Adrenal gland (tissue), 12 donors: Measurements from ENCODE around the gene SGO2. TPM values are rescaled to one million over a fixed set of nuclear protein-coding genes. Genes with fewer than 3 reads are reported as not detected.

Source experiments
- DNase-seq, 7 donors: peaks; one replicate each; pipeline ENCODE4 v3.0.0-alpha.2; 2019 to 2020
- H3K27ac ChIP-seq, 5 donors: fragments of 200-600 bp; sonication (generic) in 4 of 5; 1 replicate in 3 of 5; 2 replicates in 2 of 5; pipeline versions ENCODE4 v1.5.1 to v1.8.0; 2016 to 2020; ENCODE audit warnings: mild to moderate bottlenecking in 1 of 5
- H3K27me3 ChIP-seq: fragments of 200-600 bp; 2 replicates; pipeline ENCODE4 v1.8.0; 2021
- H3K36me3 ChIP-seq, 2 donors: fragments of 200-600 bp; replicated peaks in 1 of 2; 1 replicate in 1 of 2; 2 replicates in 1 of 2; pipeline versions ENCODE4 v1.5.1 to v1.8.0; 2018 to 2022
- H3K4me1 ChIP-seq, 2 donors: fragments of 200-600 bp; replicated peaks in 1 of 2; 1 replicate in 1 of 2; 2 replicates in 1 of 2; pipeline versions ENCODE4 v1.5.1 to v1.8.0; 2018 to 2021
- H3K4me3 ChIP-seq, 4 donors: fragments of 200-600 bp; sonication (generic) in 3 of 4; one replicate each; pipeline ENCODE4 v1.5.1; 2016 to 2018
- H3K9me3 ChIP-seq, 3 donors: fragments of 200-600 bp; sonication (generic) in 1 of 3; replicated peaks in 1 of 3; 1 replicate in 2 of 3; 2 replicates in 1 of 3; pipeline versions ENCODE4 v1.5.1 to v1.8.0; 2016 to 2021
- POLR2A ChIP-seq, 2 donors: fragments of 450-650 bp; IDR thresholded peaks; one replicate each; pipeline ENCODE4 v1.6.1; 2017; ENCODE audit warnings: antibody characterized with exemption in 2 of 2, mild to moderate bottlenecking in 2 of 2, moderate library complexity in 1 of 2
- WGBS, 4 donors: extraction: QIAGEN DNeasy Blood & Tissue Kit in 2 of 4; methylation state at CpG; one replicate each; pipeline versions ENCODE4 v1.1.5 to v1.1.7; 2013 to 2017; 5-methylcytosine and 5-hydroxymethylcytosine counted together
- intact Hi-C, 2 donors: fragments of 100-400 bp; cut with DNase I; formaldehyde crosslinking; loops; one replicate each; pipeline versions ENCODE4 v1.14.1 to v1.15.0; 2022 to 2023
- polyA plus RNA-seq, 3 donors: library from polyadenylated mRNA; stranded (reverse); fragments of 200-250 nt in 2 of 3; fragments of 350-450 nt in 1 of 3; fragmentation: Illumina TruSeq in 1 of 3; extraction: RNeasy Lipid Tissue Mini Kit (QIAGEN cat#74804) in 1 of 3; gene quantifications; one replicate each; pipeline ENCODE4 v1.2.3, GENCODE V29; 2013 to 2014
- total RNA-seq, 9 donors: library from RNA; depleted of rRNA in 4 of 9; stranded (reverse); fragments of >200 nt in 4 of 9; fragments of 120-200 nt in 1 of 9; fragmentation: NEBNext Ultra II Directional in 1 of 9; extraction: Animal tissue kit (Norgen Biotek cat#: 25700) in 1 of 9; gene quantifications; one replicate each; pipeline versions ENCODE4 v1.1.0 to v1.2.4, GENCODE V29; 2013 to 2023
- TF ChIP-seq, protein P1 (sequence below), 6 experiments: fragments of 450-650 bp in 4 of 6; fragments of 200-600 bp in 2 of 6; sonication (generic) in 1 of 6; IDR thresholded peaks; 1 replicate in 5 of 6; 2 replicates in 1 of 6; pipeline versions ENCODE4 v1.5.1 to v1.8.0; 2016 to 2021; ENCODE audit warnings: antibody characterized with exemption in 6 of 6, mild to moderate bottlenecking in 2 of 6, moderate library complexity in 1 of 6
- donor health status: healthy with polysubstance abuse.
- donor health status: Bipolar disorder and iron deficiency.
- donor health status: DM: yes; HTN: yes; CAD: no.
- donor health status: DM: no; HTN: no; CAD: no.
- donor health status: DM: no; HTN: no; CAD: no.
- donor health status: DM: yes; HTN: yes; CAD: no.

The SGO2 gene
- total and polyA plus RNA-seq, 12 donors: 0.27 to 7.1 (median 1.7) TPM

DNA sequence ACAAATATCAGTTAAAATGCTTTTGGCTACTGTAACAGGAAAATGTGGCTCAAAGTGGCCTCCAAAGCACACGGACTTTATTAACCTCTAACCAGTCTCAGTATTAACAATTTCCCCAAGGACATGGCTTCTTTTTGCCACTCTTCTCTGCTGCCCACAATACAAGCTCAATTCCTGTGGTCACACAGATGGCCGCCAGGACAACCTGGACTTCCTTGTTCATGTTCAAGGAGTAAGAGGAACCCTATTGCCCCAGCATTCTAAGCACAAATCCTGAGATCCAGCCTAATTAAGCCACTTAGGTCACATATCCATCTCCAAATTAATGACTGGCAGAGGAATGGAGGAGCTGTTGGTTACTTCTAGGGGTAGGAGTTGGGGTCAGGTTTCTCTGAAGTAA is 98.0 kb downstream of the SGO2 start:
- intact Hi-C loops: no loop called here

DNA sequence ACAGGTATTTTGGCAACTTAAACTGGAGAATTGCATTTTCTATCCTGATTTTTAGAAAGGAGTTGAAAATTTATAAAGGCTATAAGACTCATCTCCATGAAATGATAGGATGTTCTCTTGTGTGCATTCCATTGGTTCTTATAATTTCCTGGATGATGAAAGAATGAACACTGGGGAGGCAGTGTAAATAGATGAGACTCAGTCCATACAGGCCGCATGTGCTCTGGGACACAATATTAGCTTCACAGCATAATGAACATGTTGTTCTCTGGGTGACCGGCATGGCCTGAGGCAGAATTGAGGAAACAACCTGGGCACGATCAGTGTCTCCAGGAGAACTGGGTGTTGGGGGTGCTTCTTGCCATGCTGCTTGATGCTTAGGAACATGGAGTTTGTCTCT is 98.7 kb downstream of the SGO2 start:
- 86 to 92% (median 88%) methylated on average over 3 of the region's 3 CpGs for WGBS, 4 donors
- Histone ChIP-seq H3K4me1 (peaks cover 4 to 29% of the 10 kb centered on the region in 2 donors), H3K4me3 (no peak overlapping the region), H3K27me3 (no peaks in the 10 kb centered on the region), H3K9me3 (no peaks in the 10 kb centered on the region), H3K36me3 (peaks cover 0 to 69% of the 10 kb centered on the region in 2 donors), H3K27ac (no peak overlapping the region)
- DNase-seq: no peak
- TF ChIP-seq, protein P1, sequence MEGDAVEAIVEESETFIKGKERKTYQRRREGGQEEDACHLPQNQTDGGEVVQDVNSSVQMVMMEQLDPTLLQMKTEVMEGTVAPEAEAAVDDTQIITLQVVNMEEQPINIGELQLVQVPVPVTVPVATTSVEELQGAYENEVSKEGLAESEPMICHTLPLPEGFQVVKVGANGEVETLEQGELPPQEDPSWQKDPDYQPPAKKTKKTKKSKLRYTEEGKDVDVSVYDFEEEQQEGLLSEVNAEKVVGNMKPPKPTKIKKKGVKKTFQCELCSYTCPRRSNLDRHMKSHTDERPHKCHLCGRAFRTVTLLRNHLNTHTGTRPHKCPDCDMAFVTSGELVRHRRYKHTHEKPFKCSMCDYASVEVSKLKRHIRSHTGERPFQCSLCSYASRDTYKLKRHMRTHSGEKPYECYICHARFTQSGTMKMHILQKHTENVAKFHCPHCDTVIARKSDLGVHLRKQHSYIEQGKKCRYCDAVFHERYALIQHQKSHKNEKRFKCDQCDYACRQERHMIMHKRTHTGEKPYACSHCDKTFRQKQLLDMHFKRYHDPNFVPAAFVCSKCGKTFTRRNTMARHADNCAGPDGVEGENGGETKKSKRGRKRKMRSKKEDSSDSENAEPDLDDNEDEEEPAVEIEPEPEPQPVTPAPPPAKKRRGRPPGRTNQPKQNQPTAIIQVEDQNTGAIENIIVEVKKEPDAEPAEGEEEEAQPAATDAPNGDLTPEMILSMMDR (IDR thresholded peaks at IDR 0.05): no peak
- no peak for TF ChIP-seq POLR2A (IDR thresholded peaks at IDR 0.05)
- intact Hi-C loops: no loop called here

More for the DNA sequence above, 98.0 kb downstream of the SGO2 start:
- Histone ChIP-seq H3K36me3 (peaks cover 0 to 69% of the 10 kb centered on the region in 2 donors), H3K4me3 (no peak overlapping the region), H3K27ac (peak overlapping the region in 2 of 5 donors; percentile 10 to 37), H3K9me3 (no peaks in the 10 kb centered on the region), H3K27me3 (no peaks in the 10 kb centered on the region), H3K4me1 (peaks cover 6 to 34% of the 10 kb centered on the region in 2 donors)
- 63 to 73% (median 68%) methylated on average over 2 of the region's 2 CpGs for WGBS, 4 donors
- TF ChIP-seq, protein P1 (IDR thresholded peaks at IDR 0.05): no peak
- TF ChIP-seq POLR2A (IDR thresholded peaks at IDR 0.05): no peak
- no peak for DNase-seq

DNA sequence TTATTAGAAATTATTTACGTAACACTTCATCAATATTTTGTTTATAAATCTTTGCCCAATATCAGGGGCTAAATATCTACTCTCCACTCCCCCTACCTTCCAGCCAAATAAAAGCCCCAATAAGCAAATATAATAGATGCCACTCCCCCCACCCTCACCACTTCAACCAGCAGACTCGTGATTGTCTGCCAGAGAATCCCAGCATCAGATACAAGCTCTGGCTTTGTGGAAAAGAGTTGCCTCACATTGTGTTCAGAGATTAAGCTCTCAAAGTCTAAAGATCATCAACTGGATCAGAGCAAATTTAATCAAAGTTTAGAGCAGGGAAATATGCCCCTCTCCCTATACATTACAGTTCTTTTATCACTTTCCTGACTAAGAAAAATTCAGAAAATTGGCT is 99.3 kb downstream of the SGO2 start:
- Histone ChIP-seq H3K27me3 (no peaks in the 10 kb centered on the region), H3K4me3 (no peak overlapping the region), H3K9me3 (no peaks in the 10 kb centered on the region), H3K36me3 (peaks cover 0 to 69% of the 10 kb centered on the region in 2 donors), H3K27ac (no peak overlapping the region), H3K4me1 (peaks cover 4 to 29% of the 10 kb centered on the region in 2 donors)
- no peak for DNase-seq
- 74 to 87% (median 78%) methylated on average over 2 of the region's 2 CpGs for WGBS, 4 donors
- intact Hi-C loops: no loop called here
- TF ChIP-seq, protein P1 (IDR thresholded peaks at IDR 0.05): no peak
- no peak for TF ChIP-seq POLR2A (IDR thresholded peaks at IDR 0.05)

DNA sequence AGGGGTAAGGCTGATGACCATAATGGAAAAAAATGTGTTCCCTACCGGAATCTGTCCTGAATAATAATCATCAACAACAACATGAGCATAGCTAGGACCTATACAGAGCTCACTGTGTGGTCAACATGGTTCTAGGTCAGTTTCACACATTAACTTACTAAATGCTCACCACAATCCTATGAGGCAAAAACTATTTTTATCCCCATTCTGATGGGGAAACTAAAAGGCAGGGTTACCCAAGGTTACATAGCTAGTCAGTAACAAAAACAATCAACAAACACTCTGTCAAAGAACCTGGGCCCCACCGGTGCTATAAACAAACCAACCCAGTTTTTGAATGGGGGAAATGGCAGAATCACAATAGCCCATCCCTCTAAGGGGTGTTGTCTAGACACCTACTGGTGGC is 100.0 kb downstream of the SGO2 start:
- peaks cover 4 to 29% of the 10 kb centered on the region in 2 donors for H3K4me1 ChIP-seq
- H3K27me3 ChIP-seq: no peaks in the 10 kb centered on the region
- H3K4me3 ChIP-seq: no peak overlapping the region
- no peak for DNase-seq
- H3K27ac ChIP-seq: no peak overlapping the region
- WGBS, 4 donors: 79 to 91% (median 86%) methylated on average over 2 of the region's 2 CpGs
- H3K36me3 ChIP-seq: peaks cover 0 to 62% of the 10 kb centered on the region in 2 donors
- intact Hi-C loops: no loop called here
- TF ChIP-seq POLR2A (IDR thresholded peaks at IDR 0.05): no peak
- TF ChIP-seq, protein P1 (IDR thresholded peaks at IDR 0.05): no peak
- H3K9me3 ChIP-seq: no peaks in the 10 kb centered on the region
